NCI-H82 (cell line): Measurements from ENCODE around the gene CLMP.
A peak's percentile ranks its signal among the peaks of the same experiment; 100 is the strongest.
"Not testable (repeated sequence)": the region's sequence is repeated elsewhere in the genome, so short reads cannot be mapped to it uniquely, and the experiment has no call there.

Experiments
- DNase-seq: peaks from one replicate; lab custom pipeline; 2025; lab: John Stamatoyannopoulos, UW

The CLMP gene

DNA sequence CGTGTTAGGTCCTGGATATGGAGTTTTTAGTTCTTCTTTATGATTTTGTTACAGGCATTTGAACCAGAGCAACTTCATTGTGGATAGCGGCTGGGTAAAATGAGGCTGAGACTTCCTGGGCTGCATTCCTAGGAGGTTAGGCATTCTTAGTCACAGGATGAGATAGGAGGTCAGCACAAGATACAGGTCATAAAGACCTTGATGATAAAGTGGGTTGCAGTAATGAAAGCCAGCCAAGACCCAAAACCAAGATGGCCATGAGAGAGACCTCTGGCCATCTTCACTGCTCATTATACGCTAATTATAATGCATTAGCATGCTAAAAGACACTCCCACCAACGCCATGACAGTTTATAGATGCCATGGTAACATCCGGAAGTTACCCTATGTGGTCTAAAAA is 23.4 kb upstream of the CLMP start:
- DNase-seq, result no peak

DNA sequence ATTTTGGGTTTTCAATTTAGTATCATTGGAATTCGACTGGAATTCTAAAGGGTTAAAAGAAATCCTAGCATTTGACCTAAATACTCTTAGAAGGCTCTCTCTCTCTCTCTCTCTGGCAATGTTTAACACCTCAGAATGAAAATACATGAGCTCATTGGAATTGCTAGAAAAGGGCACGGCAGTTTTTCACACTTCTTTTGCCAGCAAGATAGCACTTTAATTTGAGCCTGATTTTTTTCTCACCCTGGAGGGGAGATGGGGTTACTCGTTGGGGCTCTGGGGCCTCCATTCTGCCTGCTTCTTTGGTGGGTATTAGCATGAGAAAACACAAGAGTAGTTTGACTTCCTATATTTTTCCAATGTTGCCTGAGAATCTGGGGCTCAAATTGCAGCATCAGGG is 22.8 kb upstream of the CLMP start:
- no peak for DNase-seq

DNA sequence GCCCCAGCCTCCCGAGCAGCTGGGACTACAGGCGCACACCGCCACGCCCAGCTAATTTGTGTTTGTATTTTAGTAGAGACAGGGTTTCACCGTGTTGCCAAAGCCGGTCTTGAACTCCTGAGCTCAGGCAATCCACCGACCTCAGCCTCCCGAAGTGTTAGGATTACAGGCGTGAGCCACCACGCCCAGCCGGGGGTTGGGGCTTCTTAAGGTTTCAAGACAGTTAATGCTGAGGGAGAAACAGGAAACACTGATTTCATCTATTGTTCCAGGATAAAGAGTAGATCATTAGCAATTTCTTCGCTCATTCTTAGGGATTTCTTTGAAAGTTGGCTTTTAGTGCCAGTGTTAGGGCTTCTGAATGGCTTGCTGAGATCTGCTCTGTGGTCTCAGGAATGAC is 21.2 kb upstream of the CLMP start:
- DNase-seq, result no peak

DNA sequence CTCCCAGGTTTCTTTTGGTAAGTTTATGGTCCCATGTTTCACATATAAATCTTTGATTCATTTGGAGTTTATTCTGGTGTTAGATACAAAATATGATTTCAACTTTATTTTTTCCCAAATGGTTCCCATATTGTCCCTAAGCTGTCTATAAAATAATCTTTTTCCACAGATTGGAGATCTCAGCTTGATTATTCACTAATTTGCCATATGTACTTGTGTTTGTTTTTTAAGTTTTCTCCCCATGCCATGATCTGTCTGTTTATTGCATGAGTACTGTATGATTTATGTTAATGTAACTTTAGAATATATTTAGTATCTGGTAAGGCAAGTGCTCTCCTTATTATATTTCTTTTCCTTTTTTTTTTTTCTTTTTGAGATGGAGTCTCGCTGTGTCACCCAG is 19.9 kb upstream of the CLMP start:
- no peak for DNase-seq

DNA sequence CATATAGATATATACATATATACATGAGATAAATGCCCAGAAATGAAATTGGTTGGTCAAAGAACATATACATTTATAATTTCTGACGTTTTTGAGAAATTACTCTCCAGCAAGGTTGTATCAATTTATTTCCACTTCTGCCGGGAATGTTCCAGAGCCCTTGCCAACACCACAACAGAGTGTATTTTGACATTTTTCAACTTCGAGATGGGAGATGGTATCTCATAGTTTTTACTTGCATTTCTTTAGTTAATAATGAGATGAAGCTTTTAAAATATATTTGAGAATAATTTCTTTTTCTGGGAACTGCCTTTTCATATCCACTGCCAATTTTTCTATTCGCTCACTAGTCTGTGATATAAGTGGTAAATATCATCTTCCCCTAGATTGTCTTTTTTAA is 19.3 kb upstream of the CLMP start:
- no peak for DNase-seq

DNA sequence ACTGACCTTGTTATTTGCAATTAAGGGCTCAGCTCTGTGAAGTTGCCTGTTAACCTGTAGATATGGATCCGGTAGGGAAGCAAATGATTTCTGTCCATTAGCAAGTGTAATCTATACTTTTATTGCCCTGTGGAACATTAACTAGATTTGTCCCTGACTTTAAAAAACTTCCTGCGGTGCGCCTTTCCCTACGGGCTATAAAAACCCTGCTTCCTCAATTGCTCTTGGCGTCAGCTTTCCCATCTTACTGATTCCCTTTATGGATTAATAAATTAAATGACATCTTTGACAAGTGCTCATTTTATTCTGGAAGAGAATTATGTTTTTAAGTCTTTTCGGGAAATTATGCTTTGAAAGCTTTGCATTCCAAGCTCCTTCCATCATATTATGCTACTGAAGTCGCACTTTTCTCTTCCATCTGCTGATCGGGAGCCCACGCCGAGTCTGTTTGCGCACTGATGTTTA is 18.3 kb upstream of the CLMP start:
- no peak for DNase-seq

DNA sequence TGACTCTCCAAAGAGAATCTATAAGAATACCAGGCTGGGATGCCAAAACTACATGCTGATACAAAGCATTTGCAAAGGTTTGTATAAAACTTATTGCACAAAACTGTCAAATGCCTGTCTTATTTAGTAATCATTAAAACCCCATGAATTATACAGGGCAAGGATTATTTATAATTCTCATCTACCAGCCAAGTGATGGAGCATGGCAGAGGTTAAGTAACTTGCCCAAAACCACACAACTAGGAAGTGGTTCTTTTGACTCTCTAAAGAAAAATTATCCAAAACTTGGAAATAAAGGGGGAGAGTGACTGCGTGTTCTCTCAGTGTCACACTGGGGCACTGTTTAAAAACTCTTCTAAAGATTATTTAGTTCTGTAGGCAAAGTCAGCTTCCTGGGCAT is 17.4 kb upstream of the CLMP start:
- no peak for DNase-seq

DNA sequence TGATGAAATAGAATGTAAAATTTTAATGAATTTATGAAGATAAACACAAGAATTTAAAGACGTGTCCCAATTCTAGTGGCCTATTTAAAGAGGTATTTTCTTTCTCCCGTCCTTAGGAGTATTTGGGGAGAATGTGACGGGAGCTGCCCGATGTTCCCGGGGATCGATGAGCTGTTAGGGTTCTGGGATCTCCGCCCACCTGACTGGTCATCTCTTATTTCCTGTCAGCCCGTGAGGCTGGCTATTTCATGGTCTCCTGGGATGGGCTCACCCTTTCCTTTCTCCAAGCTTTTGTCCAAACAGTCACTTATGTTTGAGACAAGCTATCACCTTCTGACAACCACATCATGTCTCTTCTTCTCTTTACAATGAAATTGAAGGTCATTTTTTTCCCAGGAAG is 16.9 kb upstream of the CLMP start:
- no peak for DNase-seq

DNA sequence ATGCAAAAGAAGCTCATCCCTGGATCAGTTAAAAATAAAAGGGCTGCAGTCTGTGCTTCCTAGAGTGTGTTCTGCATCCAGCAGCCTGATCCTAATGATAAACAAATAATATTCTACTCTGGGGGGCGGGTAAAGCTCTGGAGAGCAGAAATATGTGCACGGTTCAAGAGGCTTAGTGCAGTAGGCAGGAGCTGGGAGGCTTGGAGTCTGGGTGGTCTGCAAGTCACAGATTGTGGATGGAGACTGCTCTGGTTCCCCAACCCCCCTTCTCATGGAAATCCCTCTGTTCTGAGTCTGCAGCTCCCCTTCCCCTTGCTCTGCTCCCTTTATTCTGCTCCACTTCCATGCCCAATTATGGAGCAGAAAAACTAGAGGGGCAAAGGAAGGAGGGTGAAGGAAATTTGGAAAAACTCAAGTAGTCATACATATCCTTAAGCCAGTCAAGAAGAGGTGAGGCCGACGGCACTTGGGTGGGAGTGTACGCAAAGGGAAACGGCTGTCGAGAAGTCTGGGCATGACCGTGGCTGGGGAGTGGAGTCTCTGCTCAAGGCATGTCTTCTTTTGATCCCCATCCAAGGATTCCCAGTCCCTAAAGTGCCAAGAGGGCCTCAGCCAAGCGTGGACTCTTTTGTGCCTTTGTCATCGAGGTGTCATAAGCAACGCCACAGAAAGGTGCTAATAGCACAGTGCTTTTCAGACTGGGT is 16.3 kb upstream of the CLMP start:
- no peak for DNase-seq

DNA sequence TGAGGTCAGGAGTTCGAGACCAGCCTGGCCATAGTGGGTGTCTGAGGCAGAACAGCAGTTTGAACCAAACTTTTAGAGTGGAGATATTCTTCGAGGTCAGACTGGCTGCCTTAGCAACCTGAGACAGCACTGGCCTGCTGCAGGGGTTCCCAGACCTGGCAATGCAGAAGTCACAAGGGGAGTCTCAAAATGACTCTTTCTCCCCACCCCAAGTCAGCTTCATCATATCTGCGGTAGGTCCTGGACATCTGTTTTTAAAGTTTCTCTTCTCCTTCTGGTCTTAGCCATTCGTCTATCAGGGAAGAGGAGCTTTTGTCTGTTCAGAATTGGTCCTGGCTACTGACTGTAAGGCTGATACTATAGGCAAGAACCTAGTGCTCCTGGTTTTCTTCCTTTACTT is 14.5 kb upstream of the CLMP start:
- no peak for DNase-seq

DNA sequence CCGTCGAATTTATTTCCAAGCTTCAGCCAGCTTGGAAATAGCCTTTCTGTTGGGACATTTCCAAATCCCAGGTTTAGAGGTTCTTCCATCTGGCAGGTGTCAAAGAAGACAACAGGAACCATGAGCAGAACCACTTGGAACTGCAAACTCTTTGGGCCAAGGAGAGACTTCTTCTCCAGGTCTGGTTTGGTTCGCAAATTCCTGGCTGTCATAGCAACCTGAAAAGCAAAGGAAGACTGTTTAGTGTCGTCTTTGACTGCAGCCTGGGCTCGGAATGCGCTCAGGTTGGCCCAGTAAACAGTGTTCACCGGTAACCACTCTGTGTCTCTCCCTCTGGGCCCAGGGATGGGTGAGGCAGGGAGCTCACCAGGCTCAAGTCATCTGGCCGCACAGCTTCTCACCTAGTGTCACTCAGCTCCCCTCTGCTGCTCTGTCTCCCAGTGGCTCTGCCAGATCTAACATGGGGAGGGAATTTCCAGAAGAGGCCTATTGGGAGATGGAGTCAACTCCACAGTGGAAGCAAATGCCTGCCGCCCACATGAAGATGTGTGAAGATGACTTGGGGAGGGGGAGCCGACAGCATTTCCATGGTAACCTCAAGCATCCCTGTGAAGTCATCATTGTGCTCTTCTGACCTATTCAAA is 11.9 kb upstream of the CLMP start:
- no peak for DNase-seq

DNA sequence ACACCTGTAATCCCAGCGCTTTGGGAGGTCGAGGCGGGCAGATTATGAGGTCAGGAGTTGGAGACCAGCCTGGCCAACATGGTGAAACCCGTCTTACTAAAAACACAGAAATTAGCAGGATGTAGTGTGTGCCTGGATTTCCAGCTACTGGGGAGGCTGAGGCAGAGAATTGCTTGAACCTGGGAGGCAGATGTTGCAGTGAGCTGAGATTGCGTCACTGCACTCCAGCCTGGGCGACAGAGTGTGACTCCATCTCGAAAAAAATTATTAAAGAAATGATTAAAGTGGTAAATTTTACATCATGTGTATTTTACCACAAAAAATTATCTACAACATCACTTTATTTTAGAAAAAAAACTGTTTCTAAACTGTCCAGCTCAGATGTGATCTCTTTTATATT is 11.0 kb upstream of the CLMP start:
- DNase-seq, result not testable (repeated sequence)

DNA sequence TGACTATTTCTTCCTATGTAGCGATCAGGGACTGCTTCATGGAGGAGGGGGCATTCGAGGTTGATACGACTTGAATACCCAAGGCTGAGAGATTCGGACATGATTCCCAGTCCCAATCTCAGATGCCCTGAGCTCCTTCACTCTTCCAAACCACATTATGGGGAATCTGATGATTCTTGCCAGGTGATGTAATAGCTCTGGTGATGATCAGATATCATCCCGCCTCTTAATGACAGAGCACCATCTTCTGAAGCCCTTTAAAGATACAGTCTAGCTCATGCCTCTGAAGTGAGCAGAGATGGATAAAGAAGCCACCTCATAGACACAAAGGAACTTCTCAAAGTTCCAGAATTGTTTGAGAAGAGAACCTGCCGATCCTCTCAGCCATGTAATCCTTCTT is 8.9 kb upstream of the CLMP start:
- DNase-seq, result no peak

DNA sequence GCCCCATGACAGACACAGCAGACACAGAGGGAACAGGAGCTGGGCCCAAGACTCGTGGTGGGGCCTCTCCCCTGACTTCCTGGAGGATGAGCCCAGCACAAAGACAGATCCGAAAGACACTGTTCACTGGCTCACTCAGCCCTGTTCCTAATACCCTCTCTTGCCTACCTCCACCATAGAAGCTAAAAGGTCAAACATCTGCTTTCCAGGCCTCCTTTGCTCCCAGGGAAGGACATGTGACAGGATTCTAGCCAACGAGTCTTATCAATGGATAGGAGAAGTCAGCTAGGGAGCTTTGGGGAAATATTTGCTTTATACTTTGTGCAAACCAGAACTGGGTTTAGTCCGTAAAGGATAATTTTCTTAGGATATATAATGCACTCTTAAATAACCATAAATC is 8.4 kb upstream of the CLMP start:
- no peak for DNase-seq

DNA sequence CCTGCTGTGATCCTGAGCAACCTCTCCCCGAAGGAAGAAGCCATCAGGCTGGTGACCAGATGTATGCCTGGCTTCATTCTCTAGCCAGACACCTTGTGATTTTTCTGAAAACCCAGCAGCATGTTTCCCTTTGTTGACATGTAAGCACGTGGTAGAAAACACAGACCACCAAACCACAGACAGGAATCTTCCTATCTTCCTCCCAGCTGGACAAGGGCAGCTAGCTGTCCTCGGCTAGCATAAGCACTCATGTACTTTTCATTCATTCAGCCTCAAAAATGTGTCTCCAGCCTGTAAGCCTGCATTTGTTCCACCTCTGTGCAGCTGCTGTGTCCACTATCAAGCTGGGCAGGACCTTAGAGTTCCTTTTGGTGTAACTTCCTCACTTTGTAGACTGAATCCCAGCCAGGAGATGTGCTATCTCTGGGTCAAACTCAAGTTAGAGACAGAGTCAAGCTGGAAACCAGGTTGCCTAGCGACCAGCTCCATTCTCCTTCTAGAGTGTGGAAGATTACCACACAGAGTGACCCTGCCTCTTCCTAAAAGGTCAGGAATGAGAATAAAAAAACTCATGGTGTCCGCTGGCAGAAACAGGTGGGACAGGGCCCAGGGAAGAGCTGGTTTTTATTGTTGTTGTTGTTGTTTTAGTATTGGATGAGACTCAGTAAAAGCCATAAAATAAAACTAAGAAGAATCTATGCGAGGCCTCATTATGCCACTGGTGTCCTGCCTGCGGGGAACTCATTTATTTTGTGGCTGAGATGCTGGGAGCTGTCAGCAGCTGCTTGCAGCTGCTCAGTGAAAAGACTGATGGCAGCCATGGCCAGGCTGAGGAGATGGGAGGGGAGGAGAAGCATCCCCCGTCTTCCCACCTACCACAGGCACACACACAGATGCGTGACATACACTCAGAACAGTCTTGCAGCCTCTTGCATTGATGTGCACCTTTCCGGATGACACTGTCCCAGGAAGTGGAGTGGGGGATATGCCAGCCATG is 7.4 kb upstream of the CLMP start:
- no peak for DNase-seq

DNA sequence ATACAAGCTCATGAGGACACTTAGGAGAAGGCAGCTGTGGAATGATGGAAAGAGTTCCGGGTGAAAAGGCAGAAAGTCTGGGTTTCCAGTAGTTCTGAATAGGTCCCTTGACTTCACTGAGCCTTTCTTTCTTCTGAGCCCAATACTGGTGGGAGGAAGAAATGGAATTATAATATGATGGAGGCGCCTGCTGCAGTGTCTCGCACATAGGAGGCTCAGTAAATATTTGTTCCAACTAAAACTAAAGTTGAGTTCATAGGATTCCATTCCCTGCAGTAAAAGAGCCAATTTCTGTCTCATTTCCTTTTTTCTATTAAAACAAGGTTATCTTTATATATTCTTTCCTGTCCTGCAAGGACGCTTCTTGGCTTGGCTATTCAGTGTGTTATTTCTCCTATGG is 5.2 kb upstream of the CLMP start:
- no peak for DNase-seq

DNA sequence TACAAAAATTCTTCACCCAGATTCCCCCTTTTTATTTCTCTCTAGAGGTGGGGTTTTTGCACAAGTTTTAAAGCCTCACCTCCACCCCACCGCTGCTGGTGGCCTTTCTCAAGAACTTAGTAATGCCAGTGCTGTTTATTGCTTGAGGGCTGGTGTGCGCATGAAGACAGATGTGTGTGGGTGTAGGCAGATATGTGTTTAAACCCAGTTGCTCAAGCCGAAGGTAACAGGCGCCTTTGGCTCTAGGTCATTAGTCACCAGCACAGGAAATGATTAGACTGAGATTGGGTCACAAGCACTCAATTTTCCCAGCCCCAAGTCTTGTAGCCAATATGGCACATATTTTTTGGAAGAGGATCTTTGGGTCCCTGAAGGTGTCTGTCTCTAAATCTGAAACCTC is 2.7 kb upstream of the CLMP start:
- DNase-seq, result no peak

DNA sequence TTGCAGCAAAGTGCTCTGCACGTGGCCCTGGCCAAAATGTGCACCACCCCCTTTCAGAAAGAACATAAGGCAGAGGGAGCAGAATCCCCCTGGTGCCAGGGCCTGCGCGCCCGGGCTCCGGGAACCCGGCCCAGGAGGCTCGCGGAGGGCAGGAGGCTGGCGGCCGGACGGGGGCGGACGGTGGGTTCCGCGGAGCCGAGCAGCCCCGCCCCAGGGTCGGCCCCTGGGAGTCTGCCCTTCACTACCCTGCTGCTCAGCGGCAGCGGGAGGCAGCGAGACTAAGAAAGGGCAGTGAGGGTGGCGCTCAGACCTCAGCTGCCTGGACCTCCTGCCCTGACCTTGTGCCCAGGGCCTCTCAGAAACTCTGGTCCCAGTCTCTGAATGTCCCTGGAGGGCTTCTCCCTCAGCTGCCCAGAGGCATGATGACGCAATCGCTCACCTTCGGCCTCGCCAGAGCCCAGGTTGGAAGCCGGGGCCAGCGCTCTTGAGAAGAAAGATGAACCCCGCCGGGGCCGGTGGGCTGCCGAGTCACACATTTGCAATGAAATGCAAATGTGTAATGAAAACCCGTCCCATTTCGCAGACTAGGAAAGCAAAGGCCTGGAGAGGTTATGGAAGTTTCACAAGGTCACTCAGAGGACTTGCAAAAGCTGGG is 1.1 kb upstream of the CLMP start:
- no peak for DNase-seq

DNA sequence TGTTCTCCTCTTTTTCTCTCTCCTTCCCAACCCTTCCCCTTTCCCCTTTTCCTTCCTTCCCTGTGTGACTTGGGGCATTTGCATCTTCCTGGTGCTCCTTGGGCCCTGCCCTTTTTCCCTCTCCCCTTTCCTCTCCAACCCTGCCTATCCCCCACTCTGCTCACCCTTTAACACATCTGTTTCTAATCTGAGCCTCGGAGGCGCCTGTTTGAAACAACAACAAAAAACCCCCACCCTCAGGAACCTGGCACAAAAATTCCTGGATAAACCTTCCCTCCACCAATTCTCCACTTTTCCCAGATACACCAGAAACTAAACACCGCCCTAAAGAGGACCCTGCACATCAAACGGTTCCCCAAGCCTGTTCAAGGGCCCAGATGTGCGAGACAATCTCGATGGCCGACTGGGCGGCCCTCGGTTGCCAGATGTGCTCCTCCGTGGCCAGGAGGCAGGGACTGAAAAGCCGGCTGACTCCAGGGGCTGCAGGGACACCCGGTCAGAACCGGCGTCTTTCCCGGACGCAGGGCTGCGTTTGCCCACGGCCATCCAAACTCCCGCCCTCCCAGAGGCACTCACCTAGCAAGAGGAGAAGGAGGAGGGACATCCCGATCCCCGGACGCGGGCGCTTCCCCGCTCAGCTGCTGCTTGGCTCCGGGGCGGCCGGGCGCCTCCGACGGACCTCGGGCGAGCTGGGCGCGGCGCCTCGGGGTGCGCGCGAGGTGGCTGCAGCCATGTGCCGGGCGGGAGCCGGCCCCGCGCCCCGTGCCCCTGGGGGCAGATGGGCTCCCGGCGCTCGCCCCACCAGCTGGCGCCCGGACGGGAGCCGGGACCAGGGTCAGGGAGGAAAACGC is 486 bp downstream of the CLMP start:
- peak; percentile 23 for DNase-seq

DNA sequence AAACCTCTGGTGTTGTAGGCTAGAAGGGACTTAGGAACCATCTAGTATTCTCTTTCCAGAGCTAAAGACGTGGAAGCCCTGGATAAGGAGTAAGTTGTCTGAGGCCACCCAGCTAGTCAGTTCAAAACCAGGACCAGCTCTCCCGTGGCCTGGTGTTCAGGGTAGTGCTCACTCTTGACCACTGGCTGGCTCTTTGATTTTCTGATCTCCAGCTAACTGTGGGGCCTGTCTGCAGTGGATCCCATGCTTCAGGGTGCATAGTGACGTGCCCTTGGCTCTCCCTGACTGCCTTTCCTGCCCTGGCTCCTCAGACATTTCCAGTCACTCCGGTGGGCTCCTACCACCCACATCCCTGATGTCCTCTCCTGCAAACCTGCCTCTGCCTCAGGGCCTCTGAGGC is 1.3 kb downstream of the CLMP start:
- no peak for DNase-seq

DNA sequence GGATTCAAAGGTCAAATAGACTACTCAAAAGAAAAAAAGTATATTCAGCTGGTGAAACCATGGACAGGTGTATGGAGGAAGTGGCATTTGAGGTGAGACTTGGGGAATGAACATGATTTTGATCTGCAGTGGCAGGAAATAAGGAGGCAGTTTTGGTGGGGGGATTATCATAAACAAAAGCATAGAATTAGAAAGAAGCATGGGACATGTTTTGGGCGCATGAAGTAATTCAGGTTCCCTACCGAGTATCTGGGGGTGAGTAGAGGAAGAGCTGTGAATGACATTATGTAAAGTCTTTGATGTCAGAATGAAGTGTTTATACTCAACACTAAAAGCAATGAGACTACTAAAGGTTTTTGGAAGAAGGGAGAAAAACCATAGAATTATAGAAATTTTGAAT is 3.1 kb downstream of the CLMP start:
- DNase-seq, result no peak
